ENCODE measurements around the gene GPR173.

Gene GPR173

GRCh38 chrX:53078943-53079342, 30.4 kb downstream of the GPR173 start:
- no peak for TF ChIP-seq SUZ12 (IDR thresholded peaks at IDR 0.05; ENCODE audit: extremely low read depth, insufficient read depth, insufficient read length)
- TF ChIP-seq ZNF274 (IDR thresholded peaks at IDR 0.05; ENCODE audit: low read depth, low read length) = no peak
- no peak for TF ChIP-seq YY1 (IDR thresholded peaks at IDR 0.05; ENCODE audit: insufficient read depth, insufficient read length)
- peaks cover 27% of the 10 kb centered on the region for H3K36me3 ChIP-seq (ENCODE audit: insufficient read depth, insufficient read length, low read length)
- no peak for DNase-seq (ENCODE audit: low read depth, low spot score)
- no peaks in the 10 kb centered on the region for H3K4me1 ChIP-seq (ENCODE audit: insufficient read depth, insufficient read length)
- no peak overlapping the region for H3K4me3 ChIP-seq (ENCODE audit: insufficient read length, low read depth)
- H3K9me3 ChIP-seq (ENCODE audit: insufficient read depth, low read length) = no peaks in the 10 kb centered on the region
- no peak overlapping the region for H3K9ac ChIP-seq (ENCODE audit: insufficient read length, low read depth)
- H3K27me3 ChIP-seq (ENCODE audit: insufficient read depth, insufficient read length) = no peaks in the 10 kb centered on the region

DNA sequence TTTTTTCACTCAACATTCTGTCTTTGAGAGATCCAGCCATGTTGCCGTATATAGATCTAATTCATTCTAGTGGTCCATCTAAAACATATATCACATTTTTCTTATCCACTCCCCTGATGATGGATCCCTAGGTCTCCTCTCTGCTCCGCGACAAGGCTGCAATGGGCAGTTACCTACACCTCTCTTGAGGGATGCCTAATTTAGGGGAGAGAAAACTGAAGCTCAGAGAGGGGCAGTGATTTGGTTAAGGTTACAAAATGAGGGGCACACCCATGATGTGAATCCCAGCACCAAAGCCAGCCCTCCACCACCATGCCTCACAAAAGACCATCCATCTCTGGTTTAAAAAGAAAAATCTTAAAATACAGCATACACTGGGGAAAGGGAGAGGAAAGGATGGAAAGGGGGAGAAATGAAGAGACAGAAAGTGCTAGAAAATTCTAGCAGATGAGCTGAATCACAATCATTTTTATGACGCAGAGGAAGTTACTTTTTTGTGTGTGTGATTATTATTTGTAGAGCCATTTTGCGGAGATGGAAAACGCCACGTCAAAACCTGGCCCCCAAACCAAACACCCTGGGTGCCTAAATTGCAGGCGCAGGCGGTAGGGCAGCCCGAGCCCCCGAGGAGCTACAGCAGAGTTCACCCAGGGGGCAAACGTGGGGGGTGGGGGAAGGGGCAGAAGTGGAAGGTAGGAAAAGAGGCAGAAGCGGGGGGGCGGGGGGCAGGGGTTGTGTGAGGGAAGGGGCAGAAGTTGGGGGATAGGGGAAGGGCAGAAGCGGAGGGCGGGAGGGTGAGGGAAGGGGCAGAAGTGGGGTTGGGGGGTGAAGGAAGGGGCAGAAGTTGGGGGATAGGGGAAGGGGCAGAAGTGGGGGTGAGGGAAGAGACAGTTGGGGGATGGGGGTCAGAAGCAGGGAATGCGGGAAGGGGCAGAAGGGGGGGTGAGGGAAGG, 32.3 kb downstream of the GPR173 start:
- no peak for DNase-seq (ENCODE audit: low read depth, low spot score)
- Histone ChIP-seq H3K9ac (ENCODE audit: insufficient read length, low read depth) (peak overlapping the region; percentile 5), H3K9me3 (ENCODE audit: insufficient read depth, low read length) (no peaks in the 10 kb centered on the region), H3K4me1 (ENCODE audit: insufficient read depth, insufficient read length) (no peaks in the 10 kb centered on the region), H3K27me3 (ENCODE audit: insufficient read depth, insufficient read length) (no peaks in the 10 kb centered on the region), H3K4me3 (ENCODE audit: insufficient read length, low read depth) (no peak overlapping the region), H3K36me3 (ENCODE audit: insufficient read depth, insufficient read length, low read length) (peaks cover 38% of the 10 kb centered on the region)
- TF ChIP-seq ZNF274 (IDR thresholded peaks at IDR 0.05; ENCODE audit: low read depth, low read length) = no peak
- no peak for TF ChIP-seq SUZ12 (IDR thresholded peaks at IDR 0.05; ENCODE audit: extremely low read depth, insufficient read depth, insufficient read length)
- TF ChIP-seq YY1 (IDR thresholded peaks at IDR 0.05; ENCODE audit: insufficient read depth, insufficient read length) = no peak

- peak; percentile 93 for DNase-seq (ENCODE audit: low read depth, low spot score)
- TF ChIP-seq ZNF274 (IDR thresholded peaks at IDR 0.05; ENCODE audit: low read depth, low read length) (no peak), SUZ12 (IDR thresholded peaks at IDR 0.05; ENCODE audit: extremely low read depth, insufficient read depth, insufficient read length) (no peak), YY1 (IDR thresholded peaks at IDR 0.05; ENCODE audit: insufficient read depth, insufficient read length) (no peak)
- Histone ChIP-seq H3K9me3 (ENCODE audit: insufficient read depth, low read length) (no peaks in the 10 kb centered on the region), H3K4me3 (ENCODE audit: insufficient read length, low read depth) (peak within 1 kb of the TSS; percentile 74), H3K27me3 (ENCODE audit: insufficient read depth, insufficient read length) (no peaks in the 10 kb centered on the region), H3K4me1 (ENCODE audit: insufficient read depth, insufficient read length) (no peaks in the 10 kb centered on the region), H3K9ac (ENCODE audit: insufficient read length, low read depth) (peak within 1 kb of the TSS; percentile 87), H3K36me3 (ENCODE audit: insufficient read depth, insufficient read length, low read length) (peaks cover 42% of the 10 kb centered on the region)
Observed at GRCh38 chrX:53081925-53082772, 33.6 kb downstream of the GPR173 start, which contains the start of gene TSPYL2. Gene TSPYL2, plus strand, starts transcription at chrX:53082367. Its CDS starts 132 bp downstream, at chrX:53082499.

DNA sequence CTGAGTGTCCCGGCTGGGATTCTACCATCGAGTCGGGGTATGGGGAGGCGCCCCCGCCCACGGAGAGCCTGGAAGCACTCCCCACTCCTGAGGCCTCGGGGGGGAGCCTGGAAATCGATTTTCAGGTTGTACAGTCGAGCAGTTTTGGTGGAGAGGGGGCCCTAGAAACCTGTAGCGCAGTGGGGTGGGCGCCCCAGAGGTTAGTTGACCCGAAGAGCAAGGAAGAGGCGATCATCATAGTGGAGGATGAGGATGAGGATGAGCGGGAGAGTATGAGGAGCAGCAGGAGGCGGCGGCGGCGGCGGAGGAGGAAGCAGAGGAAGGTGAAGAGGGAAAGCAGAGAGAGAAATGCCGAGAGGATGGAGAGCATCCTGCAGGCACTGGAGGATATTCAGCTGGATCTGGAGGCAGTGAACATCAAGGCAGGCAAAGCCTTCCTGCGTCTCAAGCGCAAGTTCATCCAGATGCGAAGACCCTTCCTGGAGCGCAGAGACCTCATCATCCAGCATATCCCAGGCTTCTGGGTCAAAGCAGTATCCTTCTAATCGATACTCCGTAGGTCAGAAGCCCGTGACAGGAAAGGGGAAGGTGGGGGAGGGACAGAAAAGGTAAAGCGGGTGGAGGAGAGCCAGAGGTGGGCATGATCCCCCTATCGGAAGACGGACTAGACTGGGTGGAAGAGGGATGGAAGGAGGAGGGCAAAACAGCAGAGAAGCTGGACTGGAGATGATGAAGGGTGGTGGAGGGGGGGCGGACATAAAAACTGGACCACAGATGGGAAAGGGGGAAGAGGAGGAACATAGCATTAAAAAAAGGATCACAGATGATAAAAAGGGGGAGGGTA, 34.4 kb downstream of the GPR173 start:
- H3K27me3 ChIP-seq (ENCODE audit: insufficient read depth, insufficient read length) = no peaks in the 10 kb centered on the region
- no peaks in the 10 kb centered on the region for H3K9me3 ChIP-seq (ENCODE audit: insufficient read depth, low read length)
- no peak for DNase-seq (ENCODE audit: low read depth, low spot score)
- TF ChIP-seq YY1 (IDR thresholded peaks at IDR 0.05; ENCODE audit: insufficient read depth, insufficient read length) = no peak
- no peak for TF ChIP-seq SUZ12 (IDR thresholded peaks at IDR 0.05; ENCODE audit: extremely low read depth, insufficient read depth, insufficient read length)
- TF ChIP-seq ZNF274 (IDR thresholded peaks at IDR 0.05; ENCODE audit: low read depth, low read length) = no peak
- H3K4me3 ChIP-seq (ENCODE audit: insufficient read length, low read depth) = peak overlapping the region; percentile 74
- peak overlapping the region; percentile 87 for H3K9ac ChIP-seq (ENCODE audit: insufficient read length, low read depth)
- peaks cover 43% of the 10 kb centered on the region for H3K36me3 ChIP-seq (ENCODE audit: insufficient read depth, insufficient read length, low read length)
- no peaks in the 10 kb centered on the region for H3K4me1 ChIP-seq (ENCODE audit: insufficient read depth, insufficient read length)

DNA sequence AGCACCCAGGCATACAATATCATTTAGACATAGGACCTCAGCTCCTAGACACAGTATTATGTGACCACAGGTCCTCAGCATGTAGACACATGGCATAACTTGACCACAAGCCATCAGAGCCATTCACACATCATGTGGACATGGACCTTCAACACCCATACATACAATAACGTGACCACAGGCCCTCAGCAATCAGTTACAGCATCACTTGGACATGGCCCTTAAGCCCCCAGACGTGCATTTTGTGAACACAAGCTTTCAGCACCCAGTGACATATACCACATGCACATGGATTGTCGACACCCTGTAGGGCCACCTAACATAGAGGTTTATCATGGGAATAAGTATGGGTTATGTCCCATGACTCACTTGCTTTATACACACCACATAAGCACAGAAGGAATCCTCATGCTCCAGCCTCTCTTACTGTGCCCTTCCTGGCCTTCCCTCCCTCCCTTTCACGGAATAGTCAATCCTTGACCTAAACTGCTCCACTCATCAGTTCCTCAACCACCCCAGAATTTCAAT, 35.5 kb downstream of the GPR173 start:
- Histone ChIP-seq H3K36me3 (ENCODE audit: insufficient read depth, insufficient read length, low read length) (peaks cover 53% of the 10 kb centered on the region), H3K9ac (ENCODE audit: insufficient read length, low read depth) (no peak overlapping the region), H3K27me3 (ENCODE audit: insufficient read depth, insufficient read length) (no peaks in the 10 kb centered on the region), H3K4me3 (ENCODE audit: insufficient read length, low read depth) (no peak overlapping the region), H3K9me3 (ENCODE audit: insufficient read depth, low read length) (no peaks in the 10 kb centered on the region), H3K4me1 (ENCODE audit: insufficient read depth, insufficient read length) (peaks cover 2% of the 10 kb centered on the region)
- no peak for DNase-seq (ENCODE audit: low read depth, low spot score)
- TF ChIP-seq YY1 (IDR thresholded peaks at IDR 0.05; ENCODE audit: insufficient read depth, insufficient read length) (no peak), SUZ12 (IDR thresholded peaks at IDR 0.05; ENCODE audit: extremely low read depth, insufficient read depth, insufficient read length) (no peak), ZNF274 (IDR thresholded peaks at IDR 0.05; ENCODE audit: low read depth, low read length) (no peak)

DNA sequence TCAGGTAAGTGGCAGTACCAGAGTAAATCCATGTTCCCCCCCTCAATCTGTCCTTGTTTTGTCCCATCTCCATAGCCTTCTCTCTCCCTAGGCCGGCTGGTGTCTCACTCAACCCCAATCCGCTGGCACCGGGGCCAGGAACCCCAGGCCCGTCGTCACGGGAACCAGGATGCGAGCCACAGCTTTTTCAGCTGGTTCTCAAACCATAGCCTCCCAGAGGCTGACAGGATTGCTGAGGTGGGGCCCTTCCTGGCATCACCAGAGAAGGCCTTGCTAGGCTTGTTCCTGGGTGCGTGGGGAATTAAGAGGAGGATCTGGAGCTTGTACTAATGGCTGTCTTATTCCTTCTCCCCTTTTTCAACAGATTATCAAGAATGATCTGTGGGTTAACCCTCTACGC, 36.3 kb downstream of the GPR173 start:
- TF ChIP-seq ZNF274 (IDR thresholded peaks at IDR 0.05; ENCODE audit: low read depth, low read length) = no peak
- no peak for TF ChIP-seq SUZ12 (IDR thresholded peaks at IDR 0.05; ENCODE audit: extremely low read depth, insufficient read depth, insufficient read length)
- no peak for TF ChIP-seq YY1 (IDR thresholded peaks at IDR 0.05; ENCODE audit: insufficient read depth, insufficient read length)

More for the DNA sequence above, 36.3 kb downstream of the GPR173 start:
- H3K9ac ChIP-seq (ENCODE audit: insufficient read length, low read depth) = no peak overlapping the region
- no peaks in the 10 kb centered on the region for H3K27me3 ChIP-seq (ENCODE audit: insufficient read depth, insufficient read length)
- H3K4me3 ChIP-seq (ENCODE audit: insufficient read length, low read depth) = no peak overlapping the region
- peaks cover 53% of the 10 kb centered on the region for H3K36me3 ChIP-seq (ENCODE audit: insufficient read depth, insufficient read length, low read length)
- no peak for DNase-seq (ENCODE audit: low read depth, low spot score)
- H3K4me1 ChIP-seq (ENCODE audit: insufficient read depth, insufficient read length) = peaks cover 2% of the 10 kb centered on the region
- no peaks in the 10 kb centered on the region for H3K9me3 ChIP-seq (ENCODE audit: insufficient read depth, low read length)

All from NT2/D1 (cell line).